NCI-H1092 treated with DMSO at 0.1 percent for 48 hours (cell line): ENCODE results near the gene HDAC1.
"Not testable (repeated sequence)": the region's sequence is repeated elsewhere in the genome, so short reads cannot be mapped to it uniquely, and the experiment has no call there.

Experiments
- DNase-seq: peaks from one replicate; lab custom pipeline; 2025; lab: John Stamatoyannopoulos, UW

HDAC1 gene

DNA sequence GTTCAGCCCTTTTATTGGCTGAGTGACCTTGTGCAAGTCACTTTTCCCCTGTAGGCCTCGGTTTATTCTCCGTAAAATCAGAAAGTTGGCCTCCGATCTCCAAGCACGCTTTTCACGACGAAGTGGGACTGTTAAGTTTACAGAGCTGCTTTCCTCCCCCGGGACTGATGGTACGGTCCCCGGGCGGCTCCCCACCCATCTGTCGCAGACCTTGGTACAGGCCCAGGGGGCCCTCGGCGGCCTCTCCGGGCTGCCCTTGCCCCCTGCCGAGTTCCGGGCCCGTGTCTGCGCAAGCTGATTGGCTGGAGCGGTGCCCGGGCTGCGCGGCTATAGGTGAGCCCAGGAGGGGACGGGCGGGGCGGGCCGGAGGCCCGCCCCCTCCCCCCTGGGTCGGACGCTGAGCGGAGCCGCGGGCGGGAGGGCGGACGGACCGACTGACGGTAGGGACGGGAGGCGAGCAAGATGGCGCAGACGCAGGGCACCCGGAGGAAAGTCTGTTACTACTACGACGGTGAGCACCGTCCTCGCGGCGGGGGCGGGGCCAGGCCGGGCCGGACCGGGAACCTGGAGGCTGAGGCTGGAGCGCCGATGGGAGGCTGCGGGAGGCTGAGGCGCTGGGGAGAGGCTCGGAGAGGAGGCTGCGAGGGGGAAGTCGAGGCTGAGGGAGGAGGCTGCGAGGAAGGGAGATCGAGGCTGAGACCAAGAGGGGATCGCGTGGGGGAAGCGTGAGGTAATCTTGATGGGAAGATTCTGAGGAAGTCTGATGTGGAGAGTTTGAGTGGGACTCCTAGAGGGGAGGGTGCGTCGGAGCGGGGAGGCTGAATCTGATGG is at the start of gene HDAC1:
Gene HDAC1, plus strand, starts transcription at position 376 of the 831 bp plus-strand sequence. Its CDS starts 87 bp downstream, at position 463.
- DNase-seq: peak; percentile 93

DNA sequence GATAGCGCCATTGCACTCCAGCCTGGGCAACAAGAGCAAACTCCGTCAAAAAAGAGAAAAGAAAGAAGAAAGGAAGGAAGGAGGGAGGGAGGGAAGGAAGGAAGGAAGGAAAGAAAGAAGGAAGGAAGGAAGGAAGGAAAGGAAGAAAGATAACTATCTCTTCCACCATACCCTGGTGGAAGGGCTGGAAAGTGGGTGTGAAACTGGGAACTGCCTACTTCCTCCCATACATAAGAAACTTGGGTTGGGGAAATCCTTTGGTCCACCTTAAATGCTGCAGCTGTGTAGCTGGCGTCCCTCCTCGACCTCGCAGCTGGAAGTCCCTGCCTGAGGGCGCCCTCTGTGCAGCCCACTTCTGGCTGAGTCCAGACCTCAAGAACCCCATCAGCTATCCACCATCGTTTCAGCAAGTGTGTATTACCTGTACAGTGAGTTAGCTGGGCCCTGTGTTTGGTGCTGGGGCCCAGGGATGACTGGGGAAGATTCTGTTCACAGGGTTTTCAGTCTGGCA is 49.5 kb upstream of the HDAC1 start:
- peak; percentile 13 for DNase-seq

DNA sequence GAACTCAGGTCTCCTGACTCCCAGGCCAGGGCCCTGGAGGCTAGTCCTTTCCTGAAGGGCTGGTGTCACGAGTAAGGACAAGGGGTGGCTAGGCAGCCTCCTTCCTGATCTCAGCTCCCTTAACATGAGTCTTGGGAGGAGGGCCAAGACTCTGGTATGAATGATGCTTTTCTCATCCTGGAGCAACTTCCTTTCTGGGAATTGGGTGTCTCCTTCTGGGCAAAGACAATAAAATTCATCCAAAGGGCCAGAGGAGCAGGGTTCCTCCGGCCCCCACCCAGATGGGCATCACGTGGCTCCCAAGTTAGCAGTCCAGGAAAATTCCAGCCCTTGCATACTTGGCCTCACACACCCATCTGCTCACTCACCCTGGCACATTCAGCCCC is 45.0 kb upstream of the HDAC1 start, which contains the start of gene FAM167B:
Gene FAM167B, plus strand, starts transcription at position 335 of the 386 bp plus-strand sequence. CDS start 200 bp downstream, outside the sequence.
- DNase-seq: no peak

- DNase-seq: no peak
These were observed 44.4 kb upstream of the HDAC1 start for GRCh38 chr1:32247452-32247851.

DNA sequence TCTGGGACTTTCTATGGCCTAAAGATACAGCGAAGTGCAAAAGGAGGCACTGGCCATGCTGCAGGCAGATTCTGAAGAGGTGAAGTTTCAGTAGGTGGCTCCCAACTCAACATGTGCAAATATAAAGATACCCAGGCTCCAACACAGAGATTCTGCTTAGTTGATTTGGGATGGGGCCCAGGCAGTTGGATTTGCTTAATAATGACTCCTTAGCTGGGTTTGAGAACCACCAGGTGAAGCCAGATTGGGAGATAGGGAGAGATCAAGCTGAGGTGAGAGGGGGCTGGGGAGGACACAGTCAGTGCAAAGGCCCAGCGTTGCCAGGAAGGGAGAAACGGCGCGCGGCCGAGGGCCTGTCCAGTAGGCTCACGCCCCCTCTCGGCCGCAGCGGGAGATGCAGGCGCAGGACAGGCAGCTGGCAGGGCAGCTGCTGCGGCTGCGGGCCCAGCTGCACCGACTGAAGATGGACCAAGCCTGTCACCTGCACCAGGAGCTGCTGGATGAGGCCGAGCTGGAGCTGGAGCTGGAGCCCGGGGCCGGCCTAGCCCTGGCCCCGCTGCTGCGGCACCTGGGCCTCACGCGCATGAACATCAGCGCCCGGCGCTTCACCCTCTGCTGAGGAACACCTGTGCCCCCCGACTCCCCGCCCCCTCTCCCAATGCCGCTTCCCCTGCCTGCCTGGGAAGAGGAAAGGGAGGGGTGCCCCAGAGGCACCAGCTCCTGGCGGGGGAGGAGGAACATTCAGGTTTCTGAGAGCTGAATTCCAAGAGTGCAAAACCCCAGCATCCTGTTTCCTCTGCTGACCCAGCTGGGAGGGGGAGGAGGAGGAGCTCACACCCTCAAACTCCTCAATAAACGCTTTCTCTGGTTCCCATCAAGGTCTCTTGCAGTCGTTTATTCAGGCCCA is 43.6 kb upstream of the HDAC1 start:
- peak; percentile 74 for DNase-seq

GRCh38 chr1:32249831-32250525 is 41.9 kb upstream of the HDAC1 start:
- DNase-seq: no peak

DNA sequence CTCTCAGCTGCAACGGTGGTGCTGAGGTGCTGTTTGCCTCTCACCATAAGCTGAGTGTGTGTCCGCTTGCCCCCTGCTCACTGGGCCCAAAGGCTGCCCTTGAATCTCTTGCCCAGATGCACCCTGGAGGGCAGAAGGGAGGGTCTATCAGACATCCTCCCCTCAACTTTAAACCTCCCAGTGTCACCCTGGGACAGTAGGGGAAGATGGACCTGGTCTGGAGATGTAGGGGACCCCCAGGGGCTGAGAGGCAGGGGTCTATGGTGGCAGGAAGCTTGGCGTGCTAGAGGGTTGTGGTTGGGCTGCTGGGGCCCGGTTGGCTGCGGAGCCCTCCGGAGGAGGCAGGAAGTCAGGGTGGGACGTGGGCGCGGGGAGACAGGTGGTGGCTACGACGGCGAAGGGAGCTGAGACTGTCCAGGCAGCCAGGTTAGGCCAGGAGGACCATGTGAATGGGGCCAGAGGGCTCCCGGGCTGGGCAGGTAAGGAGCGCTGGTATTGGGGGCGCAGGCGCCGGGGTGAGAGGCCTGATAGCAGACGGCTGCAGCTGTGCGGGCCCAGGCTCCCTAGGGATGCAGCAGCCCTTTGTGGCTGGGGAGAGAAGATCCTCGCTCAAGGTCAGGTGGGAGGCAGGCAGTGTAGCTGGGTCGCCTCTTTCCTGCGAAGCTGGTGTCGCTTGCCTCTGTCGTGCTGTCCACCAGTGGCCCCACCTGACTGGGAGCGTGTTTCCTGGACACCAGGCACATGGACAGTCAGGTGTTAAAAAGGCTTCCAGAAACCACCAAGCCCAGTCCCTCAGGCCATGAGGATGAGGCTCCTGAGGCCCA is 40.8 kb upstream of the HDAC1 start, which contains the start of gene LCK:
Gene LCK, plus strand, starts transcription at position 373 of the 824 bp plus-strand sequence. CDS start 23,065 bp downstream, outside the sequence.
- DNase-seq: no peak

- no peak for DNase-seq
These were observed 36.5 kb upstream of the HDAC1 start for GRCh38 chr1:32255072-32256071.

GRCh38 chr1:32256473-32257226 is 35.2 kb upstream of the HDAC1 start:
- no peak for DNase-seq

- DNase-seq: no peak
These were observed 34.7 kb upstream of the HDAC1 start for GRCh38 chr1:32257227-32257508.

DNA sequence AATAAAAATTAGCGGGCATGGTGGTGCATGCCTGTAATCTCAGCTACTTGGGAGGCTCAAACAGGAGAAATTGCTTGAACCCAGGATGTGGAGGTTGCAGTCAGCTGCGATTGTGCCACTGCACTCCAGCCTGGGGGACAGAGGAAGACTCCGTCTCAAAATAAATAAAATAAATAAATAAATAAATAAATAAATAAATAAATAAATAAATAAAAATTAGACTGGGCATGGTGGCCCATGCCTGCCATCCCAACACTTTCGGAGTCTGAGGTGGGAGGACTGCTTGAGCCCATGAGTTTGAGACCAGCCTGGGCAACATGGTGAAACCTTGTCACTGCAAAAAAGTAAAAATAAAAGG is 28.7 kb upstream of the HDAC1 start:
- not testable (repeated sequence) for DNase-seq

GRCh38 chr1:32263744-32264143 is 28.1 kb upstream of the HDAC1 start:
- DNase-seq: no peak

GRCh38 chr1:32265846-32266245 is 26.0 kb upstream of the HDAC1 start:
- DNase-seq: no peak

DNA sequence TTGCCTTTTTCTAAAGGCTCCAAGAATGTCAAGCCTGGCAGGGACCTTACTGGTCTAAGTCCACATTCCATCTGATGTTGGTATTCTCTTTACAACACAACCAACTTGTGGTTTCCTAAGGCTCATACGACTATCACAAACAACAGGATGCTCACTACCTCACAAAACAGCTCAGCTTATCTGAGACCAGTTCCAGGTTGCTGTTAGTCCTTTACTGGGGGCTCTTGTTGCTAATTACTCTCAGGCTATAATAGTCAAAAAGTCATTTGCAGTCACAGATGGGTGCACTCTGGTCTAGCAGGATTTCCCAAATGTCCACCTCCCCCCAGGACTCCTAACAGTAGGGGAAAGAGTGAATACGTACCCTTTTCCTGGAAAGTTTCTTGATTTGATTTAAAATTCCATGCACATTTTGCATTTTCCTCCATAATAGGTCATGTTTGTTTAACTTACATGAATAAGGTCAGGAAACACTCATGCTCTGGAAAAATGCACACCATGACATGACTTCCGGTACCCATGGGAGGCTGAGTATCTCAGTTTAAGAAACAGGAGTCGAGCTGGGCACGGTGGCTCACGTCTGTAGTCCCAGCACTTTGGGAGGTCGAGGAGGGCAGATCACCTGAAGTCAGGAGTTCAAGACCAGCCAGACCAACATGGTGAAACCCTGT is 24.8 kb upstream of the HDAC1 start:
- no peak for DNase-seq

DNA sequence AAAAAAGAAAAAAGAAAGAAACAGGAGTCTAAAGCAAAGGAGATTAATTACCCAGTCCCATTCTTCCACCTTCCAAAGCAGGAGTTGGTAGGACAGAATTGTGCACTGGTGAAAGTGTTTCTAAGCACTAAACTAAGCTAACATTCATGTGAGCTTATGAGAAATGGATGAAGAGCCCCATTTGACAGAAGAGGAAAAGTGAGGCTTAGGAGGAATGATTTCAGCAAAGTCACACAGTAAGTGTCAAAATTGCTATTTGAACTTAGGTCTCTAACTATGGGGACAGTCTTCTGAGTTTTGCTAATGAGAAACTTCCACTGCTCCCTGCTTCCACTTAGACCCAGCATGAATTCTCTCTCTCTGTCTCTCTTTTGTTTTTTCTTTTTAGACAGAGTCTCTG is 22.1 kb upstream of the HDAC1 start:
- DNase-seq: no peak

DNA sequence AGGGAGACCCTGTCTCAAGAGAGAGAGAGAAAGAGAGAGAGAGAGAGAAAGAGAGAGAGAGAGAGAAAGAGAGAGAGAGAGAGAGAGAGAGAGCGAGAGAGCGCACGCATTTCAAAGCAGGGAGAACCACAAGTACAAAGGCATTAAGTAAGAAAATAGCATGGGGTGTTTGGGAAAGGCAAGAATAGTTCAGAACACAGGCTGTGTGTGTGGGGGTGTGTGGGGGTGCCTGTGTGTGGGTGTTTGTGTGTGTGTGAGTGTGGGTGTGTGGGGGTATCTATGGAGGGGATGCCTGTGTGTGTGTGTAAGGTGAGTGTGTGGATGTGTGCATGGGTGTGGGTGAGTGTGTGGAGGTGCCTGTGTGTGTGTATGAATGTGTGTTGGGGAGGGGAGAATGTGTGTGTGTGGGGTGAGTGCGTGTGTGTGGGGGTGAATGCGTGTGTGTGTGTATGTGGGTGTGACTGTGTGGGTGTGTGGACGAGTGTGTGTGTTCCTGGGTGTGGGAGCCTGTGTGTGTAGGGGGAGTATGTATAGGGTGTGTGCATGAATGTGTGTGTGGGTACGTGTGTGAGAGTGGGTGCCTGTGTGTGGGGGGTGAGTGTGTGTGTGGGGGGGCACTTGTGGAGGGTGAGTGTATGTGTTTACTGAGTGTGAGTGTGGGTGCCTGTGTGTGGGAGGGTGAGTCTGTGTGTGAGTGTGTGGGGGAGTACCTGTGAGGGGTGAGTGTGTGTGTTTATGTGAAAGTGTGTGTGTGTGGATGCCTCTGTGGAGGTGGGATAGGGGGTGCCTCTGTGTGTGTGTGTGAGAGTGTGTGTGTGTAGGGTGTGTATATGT is 19.1 kb upstream of the HDAC1 start:
- DNase-seq: no peak

GRCh38 chr1:32273391-32274208 is 18.3 kb upstream of the HDAC1 start:
- no peak for DNase-seq
